ENCODE results near the gene FRMPD1.

GRCh38 chr9:37632479-37632878 lies 18.3 kb upstream of the FRMPD1 start:
- TF ChIP-seq CTCF (IDR thresholded peaks at IDR 0.05) (no peak), POLR2A (IDR thresholded peaks at IDR 0.05) (no peak)

All from adrenal gland (tissue), 5 donors.